Stimulated activated CD8-positive, alpha-beta memory T cell treated with anti-CD3 and anti-CD28 coated beads, Interleukin-15, amount 100 ng/mL, for 24 hours (primary cell): ENCODE measurements around the gene IL20RA.
"Not testable (repeated sequence)": the region's sequence is repeated elsewhere in the genome, so short reads cannot be mapped to it uniquely, and the experiment has no call there.

Experiments used
- DNase-seq: peaks from one replicate; pipeline ENCODE4 v3.0.0-alpha.2; 2020; ENCODE audit warnings: low read depth

IL20RA gene

GRCh38 chr6:137008204-137008603 is 36.6 kb downstream of the IL20RA start:
- DNase-seq: no peak

- no peak for DNase-seq
Observed at GRCh38 chr6:137006056-137006455, 38.7 kb downstream of the IL20RA start.

GRCh38 chr6:137005073-137005472 is 39.7 kb downstream of the IL20RA start:
- DNase-seq: no peak

- no peak for DNase-seq
Observed at GRCh38 chr6:137002505-137002904, 42.3 kb downstream of the IL20RA start.

- no peak for DNase-seq
Observed at GRCh38 chr6:137001977-137002302, 42.8 kb downstream of the IL20RA start.

GRCh38 chr6:137001299-137001976 is 43.3 kb downstream of the IL20RA start:
- no peak for DNase-seq

- no peak for DNase-seq
Observed at GRCh38 chr6:137000825-137001224, 43.9 kb downstream of the IL20RA start.

GRCh38 chr6:136995521-136995920 is 49.2 kb downstream of the IL20RA start:
- DNase-seq: no peak

- no peak for DNase-seq
Observed at GRCh38 chr6:136994782-136995181, 50.0 kb downstream of the IL20RA start.

GRCh38 chr6:136992113-136992512 is 52.7 kb downstream of the IL20RA start:
- DNase-seq: no peak

- DNase-seq: no peak
Observed at GRCh38 chr6:136991646-136992045, 53.1 kb downstream of the IL20RA start.

GRCh38 chr6:136990754-136991153 is 54.0 kb downstream of the IL20RA start:
- no peak for DNase-seq

- DNase-seq: no peak
Observed at GRCh38 chr6:136990242-136990578, 54.6 kb downstream of the IL20RA start.

- no peak for DNase-seq
Observed at GRCh38 chr6:136989571-136990241, 55.1 kb downstream of the IL20RA start.

- no peak for DNase-seq
Observed at GRCh38 chr6:136987526-136987925, 57.2 kb downstream of the IL20RA start.

GRCh38 chr6:136985502-136985901 is 59.3 kb downstream of the IL20RA start:
- DNase-seq: no peak

- no peak for DNase-seq
Observed at GRCh38 chr6:136984578-136984977, 60.2 kb downstream of the IL20RA start.

- DNase-seq: no peak
Observed at GRCh38 chr6:136983687-136984086, 61.1 kb downstream of the IL20RA start.

GRCh38 chr6:136982928-136983327 is 61.8 kb downstream of the IL20RA start:
- no peak for DNase-seq

- DNase-seq: no peak
Observed at GRCh38 chr6:136980070-136980469, 64.7 kb downstream of the IL20RA start.

GRCh38 chr6:136979206-136979605 is 65.6 kb downstream of the IL20RA start:
- no peak for DNase-seq

GRCh38 chr6:136977075-136977474 is 67.7 kb downstream of the IL20RA start:
- no peak for DNase-seq

- no peak for DNase-seq
Observed at GRCh38 chr6:136975089-136975715, 69.6 kb downstream of the IL20RA start.

- DNase-seq: not testable (repeated sequence)
Observed at GRCh38 chr6:136973781-136974180, 71.0 kb downstream of the IL20RA start.
